A549 (cell line): ENCODE measurements around the gene FAM193A. TPM values are rescaled to one million over a fixed set of nuclear protein-coding genes. Genes with fewer than 3 reads are reported as not detected.

Experiments used
- ATAC-seq, 2 experiments: fragments of 200-7000 bp in 1 of 2; fragments of >200 bp in 1 of 2; cut with Nextera tagmentation in 1 of 2; cut with Tn5 transposase in 1 of 2; 3 replicates each; pipeline versions ENCODE4 v1.8.0 to v1.9.1; 2018 to 2020; ENCODE audit warnings: mild to moderate bottlenecking in 1 of 2, moderate library complexity in 1 of 2
- CTCF ChIA-PET: fragments of 300-600 bp; sonication (Branson Sonifier 250); formaldehyde crosslinking; extraction: SDS; loops from one replicate; lab custom pipeline; 2021; ENCODE audit warnings: antibody characterized with exemption, inconsistent platforms; lab: Yijun Ruan, JAX
- POLR2A ChIA-PET: fragments of 350-600 bp; formaldehyde crosslinking; extraction: SDS; loops from one replicate; lab custom pipeline; 2021; ENCODE audit warnings: antibody characterized with exemption, inconsistent platforms; lab: Yijun Ruan, JAX
- DNase-seq, 2 experiments: peaks; one replicate each; pipeline versions ENCODE4 v3.0.0 to v3.0.0-alpha.2; 2011 to 2016; ENCODE audit warnings: low read depth in 1 of 2, low spot score in 1 of 2
- FAIRE-seq: peaks from 2 replicates; lab custom pipeline; 2011; peaks lifted over from hg19 to GRCh38; lab: Jason Lieb, UNC
- H3K27ac ChIP-seq, 2 experiments: fragments of >200 bp; sonication (Bioruptor Twin); formaldehyde crosslinking; 3 replicates each; pipeline ENCODE4 v1.5.1; 2016 to 2017
- H3K4me1 ChIP-seq: fragments of >200 bp; sonication (Bioruptor Twin); formaldehyde crosslinking; 3 replicates; pipeline ENCODE4 v1.6.1; 2016
- H3K4me2 ChIP-seq: fragments of >200 bp; sonication (Bioruptor Twin); formaldehyde crosslinking; 3 replicates; pipeline ENCODE4 v1.6.1; 2016
- H3K4me3 ChIP-seq: fragments of >200 bp; sonication (Bioruptor Twin); formaldehyde crosslinking; 3 replicates; pipeline ENCODE4 v1.5.1; 2016
- H3K9me3 ChIP-seq: fragments of >200 bp; sonication (Bioruptor Twin); formaldehyde crosslinking; 3 replicates; pipeline ENCODE4 v1.6.1; 2016
- BCL3 ChIP-seq: fragments of >200 bp; sonication (Bioruptor Twin); formaldehyde crosslinking; IDR thresholded peaks from 3 replicates; pipeline ENCODE4 v1.6.1; 2016
- BHLHE40 ChIP-seq: IDR thresholded peaks from 2 replicates; pipeline ENCODE4 v1.6.1; 2012; ENCODE audit warnings: low read depth, low read length, inconsistent platforms
- CHD2 ChIP-seq: fragments of 150-350 bp; IDR thresholded peaks from 2 replicates; pipeline ENCODE4 v1.6.1; 2014; ENCODE audit warnings: low read length; ENCODE audit not compliant: partially characterized antibody
- E2F6 ChIP-seq: IDR thresholded peaks from 2 replicates; pipeline ENCODE4 v1.6.1; 2012; ENCODE audit warnings: low read depth, borderline replicate concordance
- EHMT2 ChIP-seq: fragments of 200-600 bp; sonication (generic); IDR thresholded peaks from 2 replicates; pipeline ENCODE4 v1.6.1; 2016; ENCODE audit warnings: antibody characterized with exemption, low read depth, mild to moderate bottlenecking, moderate library complexity
- ESRRA ChIP-seq: fragments of 150-350 bp; IDR thresholded peaks from 2 replicates; pipeline ENCODE4 v1.6.1; 2014; ENCODE audit warnings: mild to moderate bottlenecking, low read length, borderline replicate concordance
- HOXA7 ChIP-seq: fragments of 250-450 bp; sonication (Bioruptor Pico); IDR thresholded peaks from 2 replicates; pipeline ENCODE4 v1.5.0; 2020; ENCODE audit warnings: mild to moderate bottlenecking, moderate library complexity
- HOXB13 ChIP-seq: fragments of 250-450 bp; sonication (Bioruptor Pico); IDR thresholded peaks from 2 replicates; pipeline ENCODE4 v1.5.0; 2020; ENCODE audit warnings: low read depth, mild to moderate bottlenecking, moderate library complexity
- HOXB5 ChIP-seq: fragments of 250-450 bp; sonication (Bioruptor Pico); IDR thresholded peaks from 2 replicates; pipeline ENCODE4 v1.5.0; 2020; ENCODE audit warnings: mild to moderate bottlenecking, moderate library complexity
- NFE2L2 ChIP-seq: fragments of 150-350 bp; conservative IDR thresholded peaks from 2 replicates; pipeline ENCODE4 v1.6.1; 2014; ENCODE audit warnings: low read length
- NR3C1 ChIP-seq: fragments of >200 bp; sonication (Bioruptor Twin); formaldehyde crosslinking; IDR thresholded peaks from 3 replicates; pipeline ENCODE4 v1.6.1; 2017
- PHF8 ChIP-seq: fragments of 200-600 bp; sonication (generic); IDR thresholded peaks from 2 replicates; pipeline ENCODE4 v1.6.1; 2016; ENCODE audit warnings: low read depth, mild to moderate bottlenecking, antibody characterized with exemption, moderate library complexity, borderline replicate concordance
- POLR2A ChIP-seq: IDR thresholded peaks from 2 replicates; pipeline ENCODE4 v1.6.1; 2012; ENCODE audit warnings: mild to moderate bottlenecking, low read length
- POLR2AphosphoS2 ChIP-seq: conservative IDR thresholded peaks from 2 replicates; pipeline ENCODE4 v1.6.1; 2012; ENCODE audit warnings: low read length, improper control_type of control experiment, inconsistent platforms
- RARB ChIP-seq: fragments of 250-450 bp; sonication (Bioruptor Pico); IDR thresholded peaks from 2 replicates; pipeline ENCODE4 v1.8.0; 2021; ENCODE audit warnings: mild to moderate bottlenecking, moderate library complexity
- REST ChIP-seq: fragments of 200-600 bp; sonication (generic); IDR thresholded peaks from 2 replicates; pipeline ENCODE4 v1.6.1; 2016; ENCODE audit warnings: antibody characterized with exemption, mild to moderate bottlenecking, moderate library complexity
- SMC3 ChIP-seq: fragments of >200 bp; sonication (Bioruptor Twin); formaldehyde crosslinking; IDR thresholded peaks from 3 replicates; pipeline ENCODE4 v1.6.1; 2018; ENCODE audit warnings: inconsistent platforms
- SREBF2 ChIP-seq: fragments of 450-650 bp; IDR thresholded peaks from 2 replicates; pipeline ENCODE4 v1.6.1; 2014; ENCODE audit warnings: mild to moderate bottlenecking, moderate library complexity
- TP53 ChIP-seq: fragments of 250-450 bp; sonication (Bioruptor Pico); IDR thresholded peaks from 2 replicates; pipeline ENCODE4 v1.5.0; 2021; ENCODE audit warnings: mild to moderate bottlenecking, moderate library complexity
- USF2 ChIP-seq: fragments of 450-650 bp; IDR thresholded peaks from 2 replicates; pipeline ENCODE4 v1.6.1; 2014; ENCODE audit warnings: antibody characterized with exemption
- ZC3H11A ChIP-seq: fragments of 450-650 bp; IDR thresholded peaks from 2 replicates; pipeline ENCODE4 v1.6.1; 2014; ENCODE audit warnings: antibody characterized with exemption, mild to moderate bottlenecking
- WGBS: methylation state at CpG from one replicate; pipeline ENCODE4 v1.1.6; 2017; ENCODE audit errors: missing lambda C conversion rate; 5-methylcytosine and 5-hydroxymethylcytosine counted together
- polyA plus RNA-seq, 4 experiments: library from polyadenylated mRNA; depleted of rRNA in 3 of 4; stranded (reverse); fragments of >200 nt; fragmentation: RNase III in 1 of 4; extraction: RNeasy Plus Mini Kit Qiagen cat#74134 plus additional on column Dnase treatment in 1 of 4; gene quantifications; 2 replicates in 3 of 4; 3 replicates in 1 of 4; pipeline ENCODE4 v1.2.3, GENCODE V29; 2011 to 2017
- TF ChIP-seq, protein P1 (sequence below): fragments of >200 bp; sonication (Bioruptor Twin); formaldehyde crosslinking; IDR thresholded peaks from 2 replicates; pipeline ENCODE4 v1.6.1; 2016
- TF ChIP-seq, protein P2 (sequence below): fragments of 250-450 bp; sonication (Bioruptor Pico); IDR thresholded peaks from 2 replicates; pipeline ENCODE4 v1.5.0; 2021; ENCODE audit warnings: mild to moderate bottlenecking, moderate library complexity, borderline replicate concordance

Gene FAM193A
- polyA plus RNA-seq, 2 of the 4 experiments (the other 2 are of a cell fraction): 4.5 to 6.7 TPM

DNA sequence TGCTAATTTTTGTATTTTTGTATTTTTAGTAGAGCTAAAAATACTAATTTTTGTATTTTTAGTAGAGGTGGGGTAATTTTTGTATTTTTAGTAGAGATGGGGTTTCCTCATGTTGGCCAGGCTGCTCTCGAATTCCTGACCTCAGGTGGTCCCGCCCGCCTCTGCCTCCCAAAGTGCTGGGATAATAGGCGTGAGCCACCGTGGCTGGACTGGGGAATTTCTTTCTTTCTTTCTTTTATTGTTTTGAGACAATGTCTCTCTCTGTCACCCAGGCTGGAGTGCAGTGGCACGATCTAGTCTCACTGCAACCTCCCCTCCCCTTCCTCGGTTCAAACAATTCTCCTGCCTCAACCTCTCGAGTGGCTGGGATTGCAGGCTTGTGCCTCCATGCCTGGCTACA is 83.0 kb downstream of the FAM193A start:
- no peak overlapping the region for H3K27ac ChIP-seq
- H3K4me2 ChIP-seq: no peak overlapping the region
- DNase-seq (no peak), FAIRE-seq (no peak), ATAC-seq (no peak)
- ChIA-PET POLR2A (no interaction called here), CTCF (no interaction called here)
- H3K9me3 ChIP-seq: no peaks in the 10 kb centered on the region
- no peaks in the 10 kb centered on the region for H3K4me1 ChIP-seq
- TF ChIP-seq NR3C1 (no peak), CHD2 (no peak), POLR2A (no peak), TP53 (CRISPR knock-in tag) (no peak), ESRRA (no peak), NFE2L2 (no peak), PHF8 (no peak), HOXA7 (CRISPR knock-in tag) (no peak), SREBF2 (no peak), BHLHE40 (no peak), HOXB5 (CRISPR knock-in tag) (no peak), REST (no peak), POLR2AphosphoS2 (no peak), USF2 (no peak), EHMT2 (no peak), BCL3 (no peak)
- TF ChIP-seq, protein P1, sequence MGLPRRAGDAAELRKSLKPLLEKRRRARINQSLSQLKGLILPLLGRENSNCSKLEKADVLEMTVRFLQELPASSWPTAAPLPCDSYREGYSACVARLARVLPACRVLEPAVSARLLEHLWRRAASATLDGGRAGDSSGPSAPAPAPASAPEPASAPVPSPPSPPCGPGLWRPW: no peak
- WGBS: 98% methylated on average over 8 of the region's 8 CpGs
- H3K4me3 ChIP-seq: no peak overlapping the region

DNA sequence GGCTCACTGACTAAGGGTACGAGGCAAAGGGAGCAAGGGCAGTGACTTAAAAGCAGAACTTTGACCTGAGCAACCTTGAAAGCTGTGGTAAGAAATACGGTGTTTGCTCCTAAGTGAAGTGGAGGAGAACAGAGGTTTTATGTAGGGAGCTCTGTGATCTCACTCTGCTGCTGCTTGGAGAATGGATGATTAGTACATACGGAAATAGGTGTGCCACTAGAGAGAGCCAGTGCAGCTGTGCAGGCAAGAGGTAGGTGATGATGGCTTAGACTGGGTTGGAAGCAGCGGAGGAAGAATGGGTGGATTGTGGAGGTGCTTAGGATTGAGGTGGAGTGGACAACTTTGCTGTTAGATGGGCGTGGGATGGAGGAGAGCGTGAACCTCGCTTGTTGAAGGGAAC is 85.0 kb downstream of the FAM193A start:
- Histone ChIP-seq H3K4me1 (no peaks in the 10 kb centered on the region), H3K27ac (no peak overlapping the region), H3K4me2 (no peak overlapping the region), H3K9me3 (no peaks in the 10 kb centered on the region), H3K4me3 (no peak overlapping the region)
- WGBS: 88% methylated on average over 7 of the region's 7 CpGs
- no peak; a peak in 1 of 6 replicates for ATAC-seq
- ChIA-PET CTCF (interaction anchor here (0.9 kb wide), 1 partner anchor 96 kb away, joined by 3 read pairs; no protein-coding TSS in a partner anchor), POLR2A (no interaction called here)
- FAIRE-seq: no peak
- TF ChIP-seq E2F6: no peak
- no peak for TF ChIP-seq NFE2L2
- no peak for TF ChIP-seq ZC3H11A
- no peak for TF ChIP-seq REST
- no peak for TF ChIP-seq ESRRA
- no peak for TF ChIP-seq PHF8
- no peak for TF ChIP-seq BCL3
- no peak for TF ChIP-seq RARB (CRISPR knock-in tag)
- TF ChIP-seq POLR2A: no peak
- no peak for TF ChIP-seq SMC3
- no peak for TF ChIP-seq HOXB13 (CRISPR knock-in tag)
- no peak for TF ChIP-seq EHMT2
- TF ChIP-seq, protein P2, sequence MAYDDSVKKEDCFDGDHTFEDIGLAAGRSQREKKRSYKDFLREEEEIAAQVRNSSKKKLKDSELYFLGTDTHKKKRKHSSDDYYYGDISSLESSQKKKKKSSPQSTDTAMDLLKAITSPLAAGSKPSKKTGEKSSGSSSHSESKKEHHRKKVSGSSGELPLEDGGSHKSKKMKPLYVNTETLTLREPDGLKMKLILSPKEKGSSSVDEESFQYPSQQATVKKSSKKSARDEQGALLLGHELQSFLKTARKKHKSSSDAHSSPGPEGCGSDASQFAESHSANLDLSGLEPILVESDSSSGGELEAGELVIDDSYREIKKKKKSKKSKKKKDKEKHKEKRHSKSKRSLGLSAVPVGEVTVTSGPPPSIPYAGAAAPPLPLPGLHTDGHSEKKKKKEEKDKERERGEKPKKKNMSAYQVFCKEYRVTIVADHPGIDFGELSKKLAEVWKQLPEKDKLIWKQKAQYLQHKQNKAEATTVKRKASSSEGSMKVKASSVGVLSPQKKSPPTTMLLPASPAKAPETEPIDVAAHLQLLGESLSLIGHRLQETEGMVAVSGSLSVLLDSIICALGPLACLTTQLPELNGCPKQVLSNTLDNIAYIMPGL (CRISPR knock-in tag): no peak
- DNase-seq: no peak
